Neural progenitor cell (in vitro differentiated cells): Measurements from ENCODE around the gene TMEFF2.

Source experiments
- EZH2 ChIP-seq: fragments of 200-600 bp; sonication (generic); IDR thresholded peaks from 2 replicates; pipeline ENCODE4 v1.6.1; 2017; ENCODE audit warnings: antibody characterized with exemption, mild to moderate bottlenecking, moderate library complexity
- EZH2phosphoT487 ChIP-seq: fragments of 200-600 bp; sonication (generic); IDR thresholded peaks from 2 replicates; pipeline ENCODE4 v1.6.1; 2017; ENCODE audit warnings: antibody characterized with exemption
- TF ChIP-seq, protein P1 (sequence below): fragments of 200-600 bp; sonication (generic); IDR thresholded peaks from 2 replicates; pipeline ENCODE4 v1.5.1; 2017; ENCODE audit warnings: antibody characterized with exemption, mild to moderate bottlenecking

- TF ChIP-seq, protein P1, sequence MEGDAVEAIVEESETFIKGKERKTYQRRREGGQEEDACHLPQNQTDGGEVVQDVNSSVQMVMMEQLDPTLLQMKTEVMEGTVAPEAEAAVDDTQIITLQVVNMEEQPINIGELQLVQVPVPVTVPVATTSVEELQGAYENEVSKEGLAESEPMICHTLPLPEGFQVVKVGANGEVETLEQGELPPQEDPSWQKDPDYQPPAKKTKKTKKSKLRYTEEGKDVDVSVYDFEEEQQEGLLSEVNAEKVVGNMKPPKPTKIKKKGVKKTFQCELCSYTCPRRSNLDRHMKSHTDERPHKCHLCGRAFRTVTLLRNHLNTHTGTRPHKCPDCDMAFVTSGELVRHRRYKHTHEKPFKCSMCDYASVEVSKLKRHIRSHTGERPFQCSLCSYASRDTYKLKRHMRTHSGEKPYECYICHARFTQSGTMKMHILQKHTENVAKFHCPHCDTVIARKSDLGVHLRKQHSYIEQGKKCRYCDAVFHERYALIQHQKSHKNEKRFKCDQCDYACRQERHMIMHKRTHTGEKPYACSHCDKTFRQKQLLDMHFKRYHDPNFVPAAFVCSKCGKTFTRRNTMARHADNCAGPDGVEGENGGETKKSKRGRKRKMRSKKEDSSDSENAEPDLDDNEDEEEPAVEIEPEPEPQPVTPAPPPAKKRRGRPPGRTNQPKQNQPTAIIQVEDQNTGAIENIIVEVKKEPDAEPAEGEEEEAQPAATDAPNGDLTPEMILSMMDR: no peak
- no peak for TF ChIP-seq EZH2phosphoT487
- no peak for TF ChIP-seq EZH2
These were observed 48.4 kb downstream of the TMEFF2 start for GRCh38 chr2:192146069-192147015.
